Measurements from ENCODE around the gene RPL10A.

Gene RPL10A

GRCh38 chr6:35476004-35476403 lies 7.8 kb downstream of the RPL10A start:
- no peak for DNase-seq

GRCh38 chr6:35477028-35477427 lies 8.8 kb downstream of the RPL10A start:
- no peak for DNase-seq

GRCh38 chr6:35477551-35478179 lies 9.5 kb downstream of the RPL10A start:
- DNase-seq = no peak

GRCh38 chr6:35478259-35478658 lies 10.1 kb downstream of the RPL10A start:
- no peak for DNase-seq

GRCh38 chr6:35480176-35480575 lies 12.0 kb downstream of the RPL10A start:
- no peak for DNase-seq

GRCh38 chr6:35481226-35481625 lies 13.0 kb downstream of the RPL10A start:
- no peak for DNase-seq

- no peak for DNase-seq
These were observed 14.9 kb downstream of the RPL10A start for GRCh38 chr6:35483062-35483461.

- DNase-seq = peak; percentile 61
These were observed 15.3 kb downstream of the RPL10A start for GRCh38 chr6:35483490-35483889.

GRCh38 chr6:35483893-35484645 lies 15.9 kb downstream of the RPL10A start:
- DNase-seq = peak; percentile 46

- DNase-seq = no peak
These were observed 16.8 kb downstream of the RPL10A start for GRCh38 chr6:35484921-35485392.

GRCh38 chr6:35485402-35485877 lies 17.2 kb downstream of the RPL10A start:
- peak; percentile 86 for DNase-seq

GRCh38 chr6:35486005-35486925 lies 18.1 kb downstream of the RPL10A start:
- no peak for DNase-seq

GRCh38 chr6:35487658-35488516 lies 19.7 kb downstream of the RPL10A start:
- DNase-seq = peak; percentile 42

- no peak for DNase-seq
These were observed 20.3 kb downstream of the RPL10A start for GRCh38 chr6:35488517-35488862.

GRCh38 chr6:35489066-35489465 lies 20.9 kb downstream of the RPL10A start:
- no peak for DNase-seq

- peak; percentile 98 for DNase-seq
These were observed 22.0 kb downstream of the RPL10A start for GRCh38 chr6:35489995-35490791.

GRCh38 chr6:35490821-35491557 lies 22.8 kb downstream of the RPL10A start:
- DNase-seq = peak; percentile 55

- peak; percentile 55 for DNase-seq
These were observed 23.5 kb downstream of the RPL10A start for GRCh38 chr6:35491558-35492257.

- peak; percentile 61 for DNase-seq
These were observed 24.2 kb downstream of the RPL10A start for GRCh38 chr6:35492258-35492973.

- no peak for DNase-seq
These were observed 24.7 kb downstream of the RPL10A start for GRCh38 chr6:35492974-35493284.
